GM12875 (cell line): ENCODE results near the gene CASKIN1.

Source experiments
- H3K4me3 ChIP-seq: one replicate; pipeline ENCODE4 v1.5.1; 2011; ENCODE audit warnings: low read depth, low read length, control low read depth
- CTCF ChIP-seq: IDR thresholded peaks from 2 replicates; pipeline ENCODE4 v1.5.1; 2011; ENCODE audit warnings: low read depth, mild to moderate bottlenecking, control low read depth, inconsistent platforms, low read length, moderate library complexity, borderline replicate concordance; ENCODE audit not compliant: insufficient read depth

CASKIN1 gene

GRCh38 chr16:2235234-2235651, 38.8 kb upstream of the CASKIN1 start:
- H3K4me3 ChIP-seq = no peak overlapping the region
- no peak for TF ChIP-seq CTCF

DNA sequence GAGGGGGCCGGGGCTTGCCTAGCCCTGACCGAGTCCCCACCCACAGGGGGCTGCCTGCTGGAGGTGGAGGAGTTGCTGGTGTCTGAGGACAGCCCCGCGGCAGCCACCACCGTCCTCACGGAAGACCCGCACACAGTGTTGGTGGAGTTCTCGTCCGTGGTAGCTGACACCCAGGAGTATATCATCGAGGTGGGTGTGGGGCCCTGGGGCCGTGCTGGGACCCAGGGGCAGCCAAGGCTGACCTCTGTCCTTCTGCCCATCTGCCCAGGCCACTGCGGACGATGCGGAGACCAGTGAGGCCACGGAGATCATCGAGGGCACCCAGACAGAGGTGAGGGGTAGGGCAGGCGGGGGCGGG, 38.4 kb upstream of the CASKIN1 start:
- TF ChIP-seq CTCF = no peak
- no peak overlapping the region for H3K4me3 ChIP-seq

DNA sequence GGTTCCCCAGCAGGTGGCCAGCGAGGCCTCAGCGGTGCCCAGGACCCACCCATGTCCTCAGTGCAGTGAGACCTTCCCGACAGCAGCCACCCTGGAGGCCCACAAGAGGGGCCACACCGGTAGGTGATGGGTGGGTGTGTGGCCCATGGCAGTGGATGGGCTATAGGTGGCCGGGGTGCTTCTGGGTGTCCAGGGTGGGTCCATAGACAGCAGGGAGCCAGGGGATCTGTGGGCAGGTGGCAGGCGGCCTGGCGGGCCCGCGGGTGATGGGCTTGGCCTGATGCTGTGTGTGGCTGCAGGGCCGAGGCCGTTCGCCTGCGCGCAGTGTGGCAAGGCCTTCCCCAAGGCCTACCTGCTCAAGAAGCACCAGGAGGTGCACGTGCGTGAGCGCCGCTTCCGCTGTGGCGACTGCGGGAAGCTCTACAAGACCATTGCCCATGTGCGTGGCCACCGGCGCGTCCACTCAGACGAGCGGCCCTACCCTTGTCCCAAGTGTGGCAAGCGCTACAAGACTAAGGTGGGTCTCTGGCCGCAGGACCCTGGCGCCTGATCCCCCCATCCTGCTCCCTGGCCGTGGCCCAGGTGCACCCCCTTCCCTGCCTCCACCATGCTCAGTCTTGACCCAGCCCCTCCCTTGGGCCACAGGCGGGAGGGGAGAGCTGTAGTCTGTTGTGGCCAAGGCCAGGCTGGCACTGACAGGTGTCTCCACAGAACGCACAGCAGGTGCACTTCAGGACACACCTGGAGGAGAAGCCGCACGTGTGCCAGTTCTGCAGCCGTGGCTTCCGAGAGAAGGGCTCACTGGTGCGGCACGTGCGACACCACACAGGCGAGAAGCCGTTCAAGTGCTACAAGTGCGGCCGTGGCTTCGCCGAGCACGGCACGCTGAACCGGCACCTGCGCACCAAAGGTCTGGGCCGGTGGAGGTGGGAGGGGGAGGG, 37.7 kb upstream of the CASKIN1 start:
- no peak overlapping the region for H3K4me3 ChIP-seq
- no peak for TF ChIP-seq CTCF

GRCh38 chr16:2233046-2233775, 36.8 kb upstream of the CASKIN1 start:
- TF ChIP-seq CTCF = no peak
- H3K4me3 ChIP-seq = no peak overlapping the region

DNA sequence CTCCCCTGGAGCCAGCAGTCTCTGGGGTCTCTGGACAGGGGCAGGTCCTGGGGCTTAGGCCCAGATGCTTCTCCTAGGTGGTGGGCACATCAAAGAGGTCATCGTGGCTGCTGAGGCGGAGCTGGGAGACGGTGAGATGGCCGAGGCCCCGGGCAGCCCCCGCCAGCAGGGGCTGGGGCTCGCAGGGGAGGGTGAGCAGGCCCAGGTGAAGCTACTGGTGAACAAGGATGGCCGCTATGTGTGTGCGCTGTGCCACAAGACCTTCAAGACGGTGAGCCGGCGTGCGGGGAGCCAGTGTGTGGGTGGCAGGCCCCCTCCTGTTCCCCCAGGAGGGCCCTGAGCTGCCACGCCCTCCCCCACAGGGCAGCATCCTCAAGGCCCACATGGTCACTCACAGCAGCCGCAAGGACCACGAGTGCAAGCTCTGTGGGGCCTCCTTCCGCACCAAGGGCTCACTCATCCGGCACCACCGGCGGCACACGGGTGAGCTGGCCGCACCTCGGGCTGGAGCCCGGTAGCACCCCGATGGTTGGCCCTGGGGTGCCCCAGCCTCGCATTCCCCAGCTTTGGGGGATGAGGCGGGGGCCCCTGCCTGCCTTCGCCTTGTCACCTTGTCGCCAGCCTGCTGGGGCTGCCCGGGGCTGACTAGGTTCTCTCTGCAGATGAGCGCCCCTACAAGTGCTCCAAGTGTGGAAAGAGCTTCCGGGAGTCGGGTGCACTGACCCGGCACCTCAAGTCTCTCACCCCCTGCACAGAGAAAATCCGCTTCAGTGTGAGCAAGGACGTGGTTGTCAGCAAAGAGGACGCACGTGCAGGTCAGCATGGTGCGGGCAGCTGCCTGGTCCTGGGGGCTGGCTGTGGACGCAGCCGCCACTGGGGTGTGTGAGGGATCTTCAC, 35.9 kb upstream of the CASKIN1 start:
- no peak for TF ChIP-seq CTCF
- no peak overlapping the region for H3K4me3 ChIP-seq

DNA sequence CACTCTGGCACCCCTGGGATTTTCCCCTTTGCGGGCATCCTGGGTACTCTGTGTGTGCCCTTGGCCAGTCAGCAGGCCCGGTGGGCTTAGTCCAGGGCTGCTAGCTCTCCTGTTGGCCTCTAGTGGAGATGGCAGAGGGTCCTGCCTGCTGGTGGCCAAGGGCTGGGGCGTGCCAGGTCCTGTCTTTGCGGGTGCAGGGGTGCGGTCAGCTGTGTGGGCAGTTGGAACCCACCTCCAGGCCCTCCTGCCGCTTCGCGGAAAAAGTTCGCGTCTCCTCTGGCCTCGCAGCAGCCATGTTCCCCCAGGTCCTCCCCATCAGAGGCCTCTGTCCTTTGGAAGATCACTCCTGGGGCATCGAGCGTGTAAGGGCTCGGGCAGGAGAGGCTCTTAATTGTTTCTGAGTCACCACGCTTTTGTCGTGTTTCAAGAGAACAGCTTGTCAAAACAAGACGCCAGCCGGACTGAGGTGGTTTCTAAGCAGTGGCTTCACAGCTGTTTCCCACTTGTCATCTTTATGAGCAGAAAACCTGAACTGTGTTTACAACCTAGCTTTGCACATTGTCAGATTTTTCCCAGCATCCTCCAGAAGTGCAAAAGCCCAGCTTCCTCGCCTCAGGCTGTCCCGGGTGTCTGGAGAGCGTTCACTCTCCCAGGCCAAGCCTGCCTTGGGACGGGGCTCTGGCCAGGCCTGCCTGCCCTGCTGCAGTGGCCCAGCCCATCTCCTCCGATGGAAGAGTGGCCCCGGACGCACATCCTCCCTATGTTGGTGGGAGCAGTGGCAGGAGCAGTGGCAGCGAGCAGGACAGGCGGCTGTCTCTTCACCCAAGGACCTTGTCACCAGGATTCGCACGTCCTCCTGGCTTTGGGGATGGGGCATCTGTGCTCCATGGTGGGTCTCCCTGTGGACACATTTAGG, 34.9 kb upstream of the CASKIN1 start:
- H3K4me3 ChIP-seq = no peak overlapping the region
- TF ChIP-seq CTCF = no peak
